Amygdala (tissue), 56 donors: ENCODE data around the gene ST3GAL5.
"Not testable (repeated sequence)": the region's sequence is repeated elsewhere in the genome, so short reads cannot be mapped to it uniquely, and the experiment has no call there.

ENCODE experiments used
- DNase-seq, 56 donors: peaks; one replicate each; lab custom pipeline; 2025; lab: John Stamatoyannopoulos, UW

The ST3GAL5 gene

DNA sequence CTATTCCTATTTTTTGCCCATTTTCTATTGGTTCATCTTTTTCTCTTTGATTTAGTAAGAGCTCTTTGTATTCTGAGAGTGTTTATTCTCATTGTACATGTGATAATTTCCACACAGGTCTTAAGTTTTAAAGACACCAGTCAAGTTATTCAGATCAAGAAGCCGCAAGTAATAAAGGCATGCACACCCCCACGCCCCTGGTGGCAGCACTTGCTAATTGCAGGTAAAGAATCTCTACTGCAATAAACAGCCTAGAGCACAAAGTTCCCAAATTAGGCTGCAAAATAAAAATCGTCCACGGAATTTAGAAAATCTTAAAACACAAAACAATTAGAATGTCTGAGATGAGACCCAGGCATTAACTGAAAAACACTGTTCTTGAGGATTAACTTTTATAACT lies 45.2 kb downstream of the ST3GAL5 start:
- no peak for DNase-seq

DNA sequence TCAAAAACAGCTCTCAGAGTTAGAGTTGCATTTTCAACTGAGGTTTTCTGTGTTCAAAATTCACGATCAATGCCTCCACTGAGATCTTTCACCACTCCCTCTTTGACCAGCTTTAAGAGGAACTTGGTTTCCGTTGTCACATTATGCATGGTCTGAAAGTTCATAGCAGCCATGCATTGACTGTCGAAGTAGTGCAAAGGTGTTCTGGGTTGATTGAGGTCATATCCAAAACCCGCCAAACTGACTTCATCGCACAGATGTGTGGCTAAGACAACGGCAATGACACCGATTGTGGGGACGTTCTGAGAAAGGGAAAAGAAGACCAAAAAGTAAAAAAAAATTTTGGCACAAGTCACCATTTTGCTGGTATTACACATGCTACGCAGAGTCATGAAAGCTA lies 48.7 kb downstream of the ST3GAL5 start:
- no peak for DNase-seq

DNA sequence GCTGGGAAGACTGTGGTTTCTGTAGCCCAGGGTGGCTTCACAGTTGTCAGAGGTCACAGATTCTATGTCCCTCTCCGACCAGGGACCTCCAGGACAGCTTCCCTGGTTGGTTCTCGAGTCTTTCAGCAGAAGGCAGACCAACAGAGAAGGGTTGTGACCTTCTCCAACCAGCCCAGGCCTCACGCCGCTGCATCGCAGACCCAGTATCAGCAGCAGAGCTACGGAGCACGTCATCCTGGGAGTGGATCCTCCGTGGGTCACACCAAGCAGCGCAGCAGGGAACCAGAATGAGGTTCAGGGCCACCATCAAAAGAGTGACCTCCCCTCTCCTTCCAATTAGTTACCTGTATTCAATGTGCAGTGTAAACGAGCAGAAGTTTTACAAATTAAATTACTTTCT lies 49.3 kb downstream of the ST3GAL5 start:
- DNase-seq, result no peak

DNA sequence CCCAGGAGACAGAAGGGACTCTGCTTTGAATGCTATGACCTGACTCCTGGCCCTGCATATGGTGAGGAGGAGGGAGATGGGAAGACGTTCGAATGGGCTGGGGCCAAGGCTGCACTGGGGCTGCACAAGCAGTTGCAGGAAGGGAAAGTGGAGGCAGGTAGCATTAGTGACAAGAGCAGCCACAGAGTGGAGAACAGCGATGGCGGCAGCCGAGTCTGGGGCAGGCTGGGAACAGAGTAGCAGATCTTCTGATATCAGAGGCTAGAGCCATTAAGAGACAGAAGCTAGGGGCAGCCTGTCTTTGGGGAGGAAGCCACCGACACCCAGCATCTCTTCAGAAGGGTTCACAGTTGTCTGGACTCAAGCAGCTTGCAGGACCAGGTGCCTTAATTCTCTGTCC lies 50.1 kb downstream of the ST3GAL5 start:
- no peak for DNase-seq

DNA sequence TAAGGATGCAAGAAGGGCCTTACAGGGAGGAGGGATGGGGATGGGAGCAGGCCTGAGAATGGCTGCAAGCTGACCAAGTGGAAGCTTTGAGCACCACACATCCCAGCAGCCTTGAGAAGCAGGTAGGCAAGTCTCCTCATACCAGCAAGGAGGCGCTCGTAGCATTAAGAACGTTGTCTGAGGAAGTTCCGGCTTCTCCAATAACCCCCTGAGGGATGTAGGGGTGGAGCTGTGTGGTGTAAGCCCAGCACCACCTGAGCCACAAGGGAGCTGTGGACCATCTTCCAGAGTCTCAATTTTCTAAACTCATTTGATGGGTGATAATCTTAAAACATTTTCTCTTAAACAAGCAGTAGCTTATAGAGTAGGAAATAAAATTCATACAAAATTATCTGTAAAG lies 50.6 kb downstream of the ST3GAL5 start:
- DNase-seq, result no peak

DNA sequence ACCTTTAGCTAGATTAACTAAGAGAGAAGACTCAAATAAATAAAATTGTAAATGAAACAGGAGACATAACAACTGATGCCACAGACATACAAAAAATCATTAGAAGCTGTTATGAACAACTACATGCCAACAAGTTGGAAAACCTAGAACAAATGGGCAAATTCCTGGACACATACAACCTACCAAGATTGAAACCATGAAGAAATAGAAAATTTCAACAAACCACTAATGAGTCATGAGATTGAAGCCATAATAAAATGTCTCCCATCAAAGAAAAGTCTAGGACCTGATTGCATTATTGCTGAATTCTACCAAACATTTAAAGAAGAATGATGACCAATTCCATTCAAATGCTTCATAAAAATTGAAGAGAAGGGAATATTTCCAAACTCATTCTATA lies 54.3 kb downstream of the ST3GAL5 start:
- no peak for DNase-seq

DNA sequence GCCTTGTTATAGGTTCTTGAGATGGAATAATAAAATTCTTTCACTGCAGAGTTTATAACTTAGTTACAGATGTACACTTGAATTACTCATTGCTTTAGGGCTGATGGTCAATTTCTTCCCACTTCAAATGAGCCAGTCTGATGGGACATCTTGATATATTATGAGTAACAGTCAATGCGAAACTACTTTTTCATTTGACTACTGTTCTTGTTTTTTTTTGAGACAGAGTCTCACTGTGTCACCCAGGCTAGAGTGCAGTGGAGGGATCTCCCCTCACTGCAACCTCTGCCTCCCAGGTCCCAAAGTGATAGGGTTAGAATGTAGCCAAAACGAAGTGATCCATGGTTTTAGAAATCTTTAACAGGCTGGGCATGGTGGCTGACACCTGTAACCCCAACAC lies 57.1 kb downstream of the ST3GAL5 start:
- no peak for DNase-seq

DNA sequence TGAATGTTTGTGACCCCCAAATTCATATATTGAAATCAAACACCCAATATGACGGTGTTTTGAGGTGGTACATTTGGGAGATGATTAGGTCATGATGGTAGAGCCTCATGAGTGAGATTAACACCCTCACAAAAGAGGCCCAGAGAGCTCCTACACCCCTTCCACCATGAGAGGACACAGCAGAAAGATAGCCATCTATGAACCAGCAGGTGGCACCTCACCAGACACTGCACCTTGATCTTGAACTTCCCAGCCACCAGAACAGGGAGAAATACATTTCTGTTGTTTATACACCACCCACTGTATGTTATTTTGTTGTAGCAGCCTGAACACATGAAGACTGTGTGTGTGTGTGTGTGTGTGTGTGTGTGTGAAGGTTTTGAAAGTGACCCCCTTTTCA lies 58.1 kb downstream of the ST3GAL5 start:
- no peak for DNase-seq

DNA sequence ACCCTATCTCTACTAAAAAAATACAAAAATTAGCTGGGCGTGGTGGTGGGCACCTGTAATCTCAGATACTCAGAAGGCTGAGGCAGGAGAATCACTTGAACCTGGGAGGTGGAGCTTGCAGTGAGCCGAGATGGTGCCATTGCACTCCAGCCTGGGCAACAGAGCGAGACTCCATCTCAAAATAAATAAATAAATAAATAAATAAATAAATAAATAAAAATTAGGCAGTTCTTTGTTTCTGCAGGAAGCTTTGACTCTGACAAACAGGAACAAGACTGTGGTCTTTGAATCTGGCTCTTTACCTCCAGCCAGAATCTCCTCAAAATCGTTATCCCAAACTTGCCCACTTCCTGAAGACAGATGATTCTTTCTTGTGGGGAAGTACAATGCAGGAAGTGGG lies 59.4 kb downstream of the ST3GAL5 start:
- not testable (repeated sequence) for DNase-seq

DNA sequence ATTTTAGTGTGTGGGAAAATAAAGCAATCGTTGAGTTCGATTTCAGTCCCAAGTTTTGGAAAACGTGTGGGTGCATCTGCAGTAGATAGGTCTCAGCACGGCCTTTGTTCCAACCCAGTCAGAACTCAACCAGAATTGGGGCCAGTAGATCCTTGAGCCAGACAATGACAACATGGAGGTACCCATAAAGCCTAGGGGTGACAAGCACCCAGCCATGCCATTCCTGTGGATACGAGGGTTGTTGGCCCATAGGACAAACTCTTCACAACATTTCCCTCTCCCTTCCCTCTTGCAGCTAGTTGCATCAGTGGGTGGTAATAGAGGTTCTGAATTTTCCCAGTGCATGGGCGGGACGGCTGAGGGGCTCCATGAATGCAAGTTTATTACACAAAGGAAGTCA lies 60.1 kb downstream of the ST3GAL5 start:
- no peak for DNase-seq

DNA sequence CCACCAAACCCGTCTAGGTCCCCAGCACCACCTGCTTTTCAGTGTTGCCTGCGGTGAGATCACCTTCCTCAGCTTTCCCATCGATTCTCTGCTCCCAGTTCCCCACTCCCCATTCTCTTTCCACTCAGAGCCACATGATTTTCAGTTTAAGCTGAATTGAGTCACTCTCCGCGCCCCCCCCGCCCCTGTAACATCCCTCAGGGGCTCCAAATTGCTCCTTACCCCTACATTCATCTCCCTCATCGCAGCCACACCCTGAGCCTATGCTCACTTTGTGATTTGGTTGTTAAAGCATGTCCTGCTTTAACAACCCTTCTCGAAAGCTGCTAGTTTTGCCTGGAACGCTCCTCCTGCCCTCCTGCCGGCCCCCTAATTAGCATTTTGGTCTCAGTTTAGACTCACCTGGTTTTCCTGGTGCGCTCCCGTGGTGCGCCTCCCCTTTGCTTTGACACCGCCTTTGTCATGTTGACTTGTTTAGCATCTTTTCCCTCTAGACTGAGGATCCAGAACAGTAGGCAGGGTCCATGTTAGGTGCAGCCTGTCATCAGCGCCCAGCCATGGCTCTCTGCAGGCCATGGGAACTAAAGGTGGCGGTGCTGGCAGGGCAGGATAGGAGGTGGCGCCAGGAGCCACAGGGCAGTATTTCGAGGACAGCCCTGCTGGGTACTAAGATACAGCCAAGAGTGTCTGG lies 60.8 kb downstream of the ST3GAL5 start:
- no peak for DNase-seq

DNA sequence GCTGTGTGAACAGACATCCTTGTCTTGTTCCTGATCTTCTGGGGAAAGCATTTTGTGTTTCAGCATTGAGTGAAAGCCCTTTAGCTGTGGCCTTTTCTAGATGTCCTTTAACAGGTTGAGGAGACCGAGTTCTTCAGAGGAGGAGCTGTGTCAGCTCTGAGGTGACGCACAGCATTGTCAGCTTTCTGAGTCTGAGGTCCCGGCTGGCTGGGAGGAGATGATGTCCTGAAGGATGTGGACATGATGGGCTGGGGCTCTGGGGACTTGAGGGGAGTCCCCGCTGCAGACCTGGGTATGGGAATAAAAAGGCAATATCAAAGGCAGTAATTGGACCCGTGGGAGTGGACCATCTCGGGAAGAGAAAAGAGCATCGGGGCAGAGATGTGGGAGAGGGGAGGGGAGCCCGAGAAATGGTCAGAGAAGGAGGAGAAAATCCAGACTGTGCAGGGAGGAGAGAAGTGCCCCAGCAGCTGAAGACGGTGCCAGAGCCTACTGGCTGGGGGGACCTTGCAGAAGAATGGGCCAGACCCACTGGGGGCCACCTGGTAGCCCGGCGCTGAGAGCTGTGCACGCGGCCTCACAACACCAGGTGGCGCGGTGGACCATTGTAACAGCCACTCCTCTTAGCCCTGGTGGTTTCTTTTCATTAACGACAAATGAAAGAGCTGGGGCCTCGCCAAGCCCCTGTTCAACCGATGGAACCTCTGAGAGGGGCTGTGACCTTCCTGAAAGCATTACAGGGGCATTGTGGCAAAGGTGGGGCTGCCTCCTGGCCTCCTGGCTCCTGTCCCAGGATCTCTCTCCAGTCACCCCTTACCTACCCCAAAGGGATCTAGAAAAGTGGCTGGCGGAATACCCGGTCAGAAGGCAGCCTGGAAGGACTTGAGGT lies 61.6 kb downstream of the ST3GAL5 start:
- DNase-seq, result peak in 51 of 56 donors; percentile 9 to 85 (median 52)

DNA sequence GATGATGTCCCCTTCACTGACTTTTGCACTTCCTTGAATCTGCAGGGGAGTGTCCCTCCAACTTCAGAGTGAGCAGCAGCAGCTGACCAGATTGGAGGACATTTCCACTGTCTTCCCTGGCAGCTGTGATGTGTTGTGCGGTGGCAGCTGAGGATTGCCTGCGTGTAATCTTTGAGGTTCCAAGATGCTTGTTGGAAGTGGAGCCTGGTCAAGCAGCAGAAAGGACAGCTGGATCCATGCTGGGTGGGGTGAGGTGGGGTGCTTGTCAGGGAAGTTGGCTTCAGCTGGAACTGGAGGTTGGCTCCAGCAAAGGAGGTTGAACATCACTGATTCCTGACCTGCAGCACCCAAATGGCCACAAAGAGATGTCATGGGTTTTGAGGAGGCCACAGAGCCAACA lies 64.8 kb downstream of the ST3GAL5 start:
- DNase-seq, result no peak

DNA sequence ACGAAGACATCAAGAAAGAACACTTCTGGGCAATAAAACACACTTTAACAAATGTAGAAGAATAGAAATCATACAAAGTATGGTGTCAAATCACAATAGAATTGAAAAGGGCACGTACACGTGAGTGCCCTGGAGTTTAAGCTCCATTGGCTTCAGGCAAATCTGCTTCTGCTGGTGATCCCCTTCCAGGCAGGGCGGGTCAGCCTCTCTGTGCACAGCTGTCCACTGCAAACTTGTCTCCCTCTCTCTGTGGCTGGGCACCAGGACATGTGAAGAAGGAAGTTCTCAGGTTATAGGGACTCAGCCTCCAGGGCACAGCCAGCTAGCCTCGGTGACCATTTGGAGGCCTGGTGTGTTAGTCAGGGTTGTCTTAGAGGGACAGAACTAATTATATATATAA lies 66.0 kb downstream of the ST3GAL5 start:
- DNase-seq, result no peak

DNA sequence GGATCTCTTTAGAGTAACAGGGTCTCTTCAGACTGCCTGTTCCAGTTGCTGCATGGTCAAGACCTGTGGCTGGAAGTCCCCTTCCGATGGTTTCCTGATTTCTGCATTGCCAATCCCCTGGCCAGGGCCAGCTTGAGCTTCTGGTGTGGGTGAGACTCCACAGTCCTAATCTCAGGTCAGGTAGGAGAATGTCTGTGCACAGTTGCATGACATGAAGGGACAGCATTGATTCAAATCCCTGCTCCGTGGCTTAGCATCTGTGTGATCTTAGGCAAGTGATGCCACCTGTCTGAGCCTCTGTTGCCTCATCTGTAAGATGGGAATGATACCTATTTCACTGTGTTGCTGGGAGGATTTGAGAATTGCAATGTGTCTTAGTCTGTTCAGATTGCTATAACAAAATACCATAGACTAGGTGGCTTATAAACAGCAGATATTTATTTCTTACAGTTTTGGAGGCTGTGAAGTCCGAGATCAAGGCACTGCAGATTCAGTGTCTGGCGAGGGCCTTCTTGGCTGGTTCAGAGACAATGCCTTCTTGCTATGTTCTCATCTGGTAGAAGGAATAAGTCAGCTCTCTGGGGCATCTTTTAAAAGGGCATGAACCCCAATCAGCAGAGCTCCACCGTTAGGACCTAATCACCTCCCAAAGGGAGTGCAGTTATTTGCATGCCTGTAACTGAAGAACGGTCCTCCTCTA lies 68.8 kb downstream of the ST3GAL5 start:
- no peak for DNase-seq

DNA sequence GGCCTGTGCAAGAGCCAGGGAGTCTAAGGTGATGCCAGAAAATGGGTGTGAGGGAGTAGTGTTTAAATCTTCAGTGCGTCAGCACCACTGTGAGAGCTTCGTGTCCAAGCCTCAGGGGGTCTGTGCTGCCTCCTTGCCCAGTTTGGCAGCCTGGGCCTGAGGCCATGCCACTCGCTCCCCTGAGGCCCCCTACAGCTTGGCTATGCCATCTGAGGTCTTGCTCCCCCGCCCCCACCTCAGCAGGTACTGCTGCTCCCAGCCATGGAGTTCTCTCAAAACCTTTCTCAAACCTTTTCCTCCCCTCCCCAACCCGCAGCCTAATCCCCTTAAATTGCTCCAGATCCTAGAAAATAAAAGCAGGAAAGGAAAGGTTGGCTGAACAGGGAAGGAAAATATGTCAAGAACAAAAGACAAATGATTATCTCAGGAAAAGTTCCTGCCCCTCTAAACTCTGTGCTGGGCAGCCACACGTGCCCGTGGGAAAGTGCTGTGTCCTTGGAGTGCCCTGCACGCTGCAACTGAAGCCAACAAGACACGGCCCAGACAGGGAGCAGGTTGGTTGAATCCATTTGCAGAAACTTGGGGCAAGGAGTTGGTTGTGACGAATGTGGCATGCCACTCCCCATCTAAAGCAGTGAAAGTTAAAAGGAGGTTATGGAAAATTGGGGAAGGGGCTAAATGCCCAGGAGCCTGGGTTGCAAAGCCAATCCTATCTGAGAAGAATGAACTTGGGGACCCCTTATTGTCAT lies 73.8 kb downstream of the ST3GAL5 start:
- DNase-seq, result peak in 1 of 56 donors; percentile 19

DNA sequence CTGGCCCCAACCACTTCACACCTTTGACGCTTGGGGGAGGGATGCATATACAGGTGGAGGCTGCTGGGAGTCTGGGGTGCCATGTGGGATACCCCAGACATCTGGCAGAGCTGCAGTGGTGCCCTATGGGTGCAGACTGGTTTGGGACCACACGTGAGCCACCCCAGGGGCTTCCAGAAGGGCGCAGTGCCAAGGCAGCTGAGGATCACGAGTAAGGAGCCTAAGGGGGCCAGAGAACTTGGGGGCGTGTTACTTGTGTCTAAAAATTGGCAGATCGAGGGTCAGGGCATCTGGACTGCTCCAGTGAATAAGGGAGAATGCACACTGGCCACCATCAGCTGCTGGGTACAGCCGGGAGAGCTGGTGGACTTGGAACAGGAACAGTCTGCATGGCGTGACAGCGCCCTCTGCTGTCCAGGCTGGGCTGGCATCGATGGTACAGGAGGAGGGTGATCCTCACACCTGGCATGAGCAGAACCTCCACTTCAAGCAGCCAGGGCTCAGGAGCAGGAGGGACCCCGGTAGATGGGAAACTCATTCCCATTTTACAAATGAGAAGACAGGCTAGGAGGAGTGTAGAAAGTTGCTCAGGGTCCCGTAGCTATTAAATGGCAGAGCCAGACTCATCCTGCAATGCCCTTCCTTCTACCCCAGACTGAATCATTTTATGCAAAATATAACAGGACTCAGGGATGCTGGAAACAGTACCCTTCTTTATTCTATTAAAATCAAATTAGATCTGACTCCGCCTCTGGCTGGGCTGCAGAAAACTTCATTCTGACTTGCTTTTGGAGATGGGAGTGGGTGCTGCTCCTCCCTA lies 74.6 kb downstream of the ST3GAL5 start:
- DNase-seq, result peak; percentile 52 to 95 (median 80)

DNA sequence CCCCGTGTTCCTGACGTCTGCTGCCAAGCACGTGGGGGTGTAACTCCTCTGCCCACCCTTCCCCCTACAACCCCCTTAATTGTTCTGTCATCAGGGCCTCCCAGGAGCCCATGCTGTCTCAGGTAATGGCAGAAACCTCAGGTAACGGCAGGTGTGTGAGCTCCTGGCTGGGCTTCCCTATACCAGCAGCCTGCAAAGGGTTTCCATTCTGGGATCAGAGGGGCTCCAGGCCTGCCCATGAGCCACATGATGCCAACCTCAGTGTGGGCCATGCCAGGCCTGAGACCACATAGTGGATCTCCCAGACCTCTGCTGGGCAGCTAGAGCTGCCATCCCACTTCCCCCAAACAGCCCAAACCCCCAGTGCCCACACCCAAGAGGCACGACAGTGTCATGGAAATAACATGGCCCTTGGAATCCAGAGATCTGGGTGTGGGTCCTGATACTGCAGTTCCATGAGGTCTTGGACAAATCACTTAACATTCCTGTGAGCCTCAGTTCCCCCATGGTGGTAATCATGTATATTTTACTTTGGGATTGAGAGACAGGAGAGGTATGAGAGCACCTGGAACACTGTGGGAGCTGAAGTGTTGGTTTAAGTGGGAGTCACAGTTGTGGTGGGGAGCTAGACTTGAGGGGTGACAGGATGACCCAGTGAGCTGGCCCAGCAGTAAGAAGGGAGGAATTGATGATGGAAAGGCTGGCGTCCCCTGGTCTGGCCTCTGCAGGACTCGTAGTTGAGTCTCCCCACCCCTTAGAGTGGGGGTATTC lies 75.4 kb downstream of the ST3GAL5 start:
- DNase-seq, result no peak
